ENCODE measurements around the gene ADAM22. TPM values are rescaled to one million over a fixed set of nuclear protein-coding genes. Genes with fewer than 3 reads are reported as not detected.
A peak's percentile ranks its signal among the peaks of the same experiment; 100 is the strongest.

Gene ADAM22
- total and polyA plus RNA-seq, 2 experiments from 2014 or later: 0.09 to 0.54 TPM

- in situ Hi-C loops (cut with MboI): no loop called here
- Histone ChIP-seq H3F3A (ENCODE audit: insufficient read depth) (peaks cover 13% of the 10 kb centered on the region), H3K27ac (no peak overlapping the region), H3K9me2 (ENCODE audit: insufficient read depth) (no peaks in the 10 kb centered on the region), H3K4me1 (ENCODE audit: insufficient read depth) (peaks cover 18% of the 10 kb centered on the region), H3K4me3 (peak overlapping the region; percentile 91), H3K9ac (peak overlapping the region; percentile 92), H3K4me2 (ENCODE audit: unreplicated experiment) (peak overlapping the region; percentile 99), H3K9me3 (ENCODE audit: low read depth) (no peaks in the 10 kb centered on the region), H3K79me2 (ENCODE audit: insufficient read depth) (peaks cover 63% of the 10 kb centered on the region), H4K20me1 (ENCODE audit: insufficient read depth) (peaks cover 6% of the 10 kb centered on the region; the same call in 1 of the 2 replicates), H2AFZ (peak overlapping the region; percentile 96), H3K36me3 (ENCODE audit: low read depth) (peaks cover 21% of the 10 kb centered on the region), H3K27me3 (replicated peaks; ENCODE audit: insufficient read depth) (no peaks in the 10 kb centered on the region)
- no peak for TF ChIP-seq EZH2 (IDR thresholded peaks at IDR 0.05; ENCODE audit: insufficient read depth, poor library complexity, severe bottlenecking)
- TF ChIP-seq EZH2phosphoT487 (IDR thresholded peaks at IDR 0.05; ENCODE audit: insufficient read depth, low read depth): no peak
- DNase-seq: no peak
- 47 to 51% methylated on average over 1 of the region's 1 CpG for WGBS, 2 experiments (ENCODE audit: low coverage in 1 of 2, low lambda C conversion rate in 2 of 2, missing lambda C conversion rate in 2 of 2)
Observed at GRCh38 chr7:88217675-88218428, 283.8 kb downstream of the ADAM22 start.

- Histone ChIP-seq H3K79me2 (ENCODE audit: insufficient read depth) (peaks cover 60% of the 10 kb centered on the region), H3K9ac (peak overlapping the region; percentile 92), H2AFZ (peak overlapping the region; percentile 96), H4K20me1 (ENCODE audit: insufficient read depth) (peaks cover 6% of the 10 kb centered on the region; the same call in 1 of the 2 replicates), H3K36me3 (ENCODE audit: low read depth) (peaks cover 21% of the 10 kb centered on the region), H3K27ac (0 out of 2 replicates have a peak overlapping the region, but pooled peaks have one; percentile 32), H3K4me3 (peak overlapping the region; percentile 91), H3K9me2 (ENCODE audit: insufficient read depth) (no peaks in the 10 kb centered on the region), H3F3A (ENCODE audit: insufficient read depth) (peaks cover 13% of the 10 kb centered on the region), H3K9me3 (ENCODE audit: low read depth) (no peaks in the 10 kb centered on the region), H3K27me3 (replicated peaks; ENCODE audit: insufficient read depth) (no peaks in the 10 kb centered on the region), H3K4me1 (ENCODE audit: insufficient read depth) (peaks cover 18% of the 10 kb centered on the region), H3K4me2 (ENCODE audit: unreplicated experiment) (peak overlapping the region; percentile 99)
- TF ChIP-seq EZH2phosphoT487 (IDR thresholded peaks at IDR 0.05; ENCODE audit: insufficient read depth, low read depth): no peak
- TF ChIP-seq EZH2 (IDR thresholded peaks at IDR 0.05; ENCODE audit: insufficient read depth, poor library complexity, severe bottlenecking): no peak
- in situ Hi-C loops (cut with MboI): no loop called here
- DNase-seq: no peak
- WGBS, 2 experiments (ENCODE audit: low coverage in 1 of 2, low lambda C conversion rate in 2 of 2, missing lambda C conversion rate in 2 of 2): 20 to 29% methylated on average over 5 of the region's 5 CpGs
Observed at GRCh38 chr7:88218429-88218745, 284.3 kb downstream of the ADAM22 start.

- H4K20me1 ChIP-seq (ENCODE audit: insufficient read depth): peaks cover 6% of the 10 kb centered on the region; the same call in 1 of the 2 replicates
- no peaks in the 10 kb centered on the region for H3K9me2 ChIP-seq (ENCODE audit: insufficient read depth)
- H3K9ac ChIP-seq: peak overlapping the region; percentile 92
- peak overlapping the region; percentile 99 for H3K4me2 ChIP-seq (ENCODE audit: unreplicated experiment)
- no peaks in the 10 kb centered on the region for H3K27me3 ChIP-seq (replicated peaks; ENCODE audit: insufficient read depth)
- peaks cover 54% of the 10 kb centered on the region for H3K79me2 ChIP-seq (ENCODE audit: insufficient read depth)
- peak overlapping the region; percentile 96 for H2AFZ ChIP-seq
- H3K9me3 ChIP-seq (ENCODE audit: low read depth): no peaks in the 10 kb centered on the region
- in situ Hi-C loops (cut with MboI): no loop called here
- H3K27ac ChIP-seq: 0 out of 2 replicates have a peak overlapping the region, but pooled peaks have one; percentile 32
- H3F3A ChIP-seq (ENCODE audit: insufficient read depth): peaks cover 13% of the 10 kb centered on the region
- peaks cover 18% of the 10 kb centered on the region for H3K4me1 ChIP-seq (ENCODE audit: insufficient read depth)
- H3K36me3 ChIP-seq (ENCODE audit: low read depth): peaks cover 21% of the 10 kb centered on the region
- WGBS, 2 experiments (ENCODE audit: low coverage in 1 of 2, low lambda C conversion rate in 2 of 2, missing lambda C conversion rate in 2 of 2): 1 to 2% methylated on average over 26 to 27 of the region's 27 CpGs
- DNase-seq: peak; percentile 69
- peak overlapping the region; percentile 91 for H3K4me3 ChIP-seq
- no peak for TF ChIP-seq EZH2 (IDR thresholded peaks at IDR 0.05; ENCODE audit: insufficient read depth, poor library complexity, severe bottlenecking)
- TF ChIP-seq EZH2phosphoT487 (IDR thresholded peaks at IDR 0.05; ENCODE audit: insufficient read depth, low read depth): no peak
Observed at GRCh38 chr7:88218836-88219605, 285.0 kb downstream of the ADAM22 start.

Measured in GM23248 (cell line).